ENCODE measurements around the gene JPH3.

DNA sequence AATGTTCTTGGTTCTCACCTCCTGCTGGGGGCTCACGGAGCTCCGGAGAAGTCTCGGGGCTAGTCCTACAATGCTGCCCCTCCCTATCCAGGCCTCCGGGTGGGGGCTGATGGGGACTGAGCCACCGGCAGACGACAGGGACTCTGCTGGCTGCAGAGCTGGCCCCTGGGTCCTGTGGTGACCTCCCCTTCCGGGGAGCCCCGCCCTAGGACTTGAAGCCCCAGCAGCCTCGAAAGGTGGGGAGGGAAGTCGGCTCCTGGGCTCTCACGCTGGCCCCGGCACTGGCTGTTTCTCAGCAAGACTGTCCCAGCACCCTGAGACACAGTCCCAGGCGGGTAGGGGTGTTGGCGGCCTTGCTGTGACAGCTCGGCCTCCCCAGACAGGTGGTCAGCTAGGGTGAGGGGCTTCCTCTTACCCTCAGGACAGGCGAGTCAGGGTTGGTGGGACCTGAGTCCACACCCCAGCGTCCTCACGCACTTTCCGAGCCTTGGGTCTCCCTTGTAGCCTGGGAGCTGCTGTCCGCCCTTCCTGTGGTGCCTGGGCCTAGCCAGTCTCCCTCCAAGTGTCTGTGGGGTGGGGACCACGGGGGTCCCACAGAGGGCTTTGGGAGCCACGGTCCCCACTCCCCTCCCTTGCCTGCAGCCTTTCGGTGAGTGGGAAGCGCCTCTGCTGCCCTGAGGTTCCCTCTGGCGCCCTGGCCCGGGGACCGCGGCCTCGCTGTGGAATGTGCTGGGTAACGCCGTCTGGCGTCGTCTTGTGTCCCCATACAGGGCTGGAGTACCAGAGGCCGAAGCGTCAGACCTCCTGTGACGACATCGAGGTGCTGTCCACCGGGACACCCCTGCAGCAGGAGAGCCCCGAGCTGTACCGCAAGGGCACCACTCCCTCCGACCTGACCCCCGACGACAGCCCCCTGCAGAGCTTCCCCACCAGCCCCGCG lies 86.8 kb downstream of the JPH3 start:
- no peak for TF ChIP-seq EZH2phosphoT487 (IDR thresholded peaks at IDR 0.05; ENCODE audit: insufficient read depth, low read depth)
- no peak for TF ChIP-seq EZH2 (IDR thresholded peaks at IDR 0.05; ENCODE audit: insufficient read depth, poor library complexity, severe bottlenecking)
